Measurements from ENCODE around the gene TK1. TPM values are rescaled to one million over a fixed set of nuclear protein-coding genes. Genes with fewer than 3 reads are reported as not detected.
A peak's percentile ranks its signal among the peaks of the same experiment; 100 is the strongest.

Gene TK1
- total RNA-seq, 4 donors from 2014 or later, result 11.3 to 57.7 (median 34.3) TPM

DNA sequence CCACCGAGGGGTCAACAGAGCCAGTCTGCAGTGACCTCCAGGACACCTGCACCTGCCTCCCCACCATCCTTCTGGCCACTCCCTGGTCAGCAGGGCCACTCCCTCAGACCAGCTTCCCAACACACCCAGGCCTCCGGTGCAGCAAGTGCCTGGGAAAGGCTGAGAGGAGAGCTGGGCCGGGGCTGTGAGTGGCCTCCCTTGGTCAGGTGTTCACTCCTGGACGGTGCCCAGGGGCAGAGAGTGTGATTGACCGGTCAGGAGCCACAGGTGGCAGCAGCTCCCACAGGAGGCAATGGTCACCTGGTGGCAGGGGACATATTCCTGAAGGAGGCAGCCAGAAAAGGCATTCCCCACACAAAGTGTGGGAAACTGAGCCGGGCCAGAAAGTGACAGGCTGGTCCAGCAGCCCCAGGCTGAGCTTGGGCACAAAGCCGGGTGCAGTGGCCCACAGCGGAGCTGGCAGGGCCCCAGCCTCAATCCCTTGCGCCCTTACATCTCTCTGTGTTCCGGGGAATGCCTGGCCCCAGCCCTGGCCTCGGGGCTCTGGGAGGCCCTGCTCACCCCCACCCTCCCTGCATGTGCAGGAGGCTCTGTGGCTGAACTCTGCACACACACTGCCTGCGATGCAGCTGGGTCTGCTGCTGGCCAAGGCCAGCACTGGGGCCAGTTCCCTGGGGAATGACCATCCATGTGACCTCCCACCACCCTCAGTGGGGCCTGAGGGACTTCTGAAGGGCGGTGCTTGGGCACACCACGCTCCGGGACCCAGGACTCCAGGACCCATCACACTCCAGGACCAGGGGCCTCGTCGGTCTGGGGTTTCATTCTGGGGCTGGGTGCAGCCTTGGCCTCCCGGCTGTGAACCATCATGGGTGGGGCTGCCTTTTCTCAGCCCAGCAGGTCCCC, 41.9 kb downstream of the TK1 start:
- WGBS, 2 donors, result 25 to 40% methylated on average over 4 of the region's 18 CpGs
- no peaks in the 10 kb centered on the region for H3K9me3 ChIP-seq
- DNase-seq, result no peak
- intact Hi-C loops (cut with DNase I), result no loop called here
- H3K36me3 ChIP-seq, result no peaks in the 10 kb centered on the region
- peak overlapping the region; percentile 4 to 80 (median 70) for H3K27ac ChIP-seq
- H3K27me3 ChIP-seq, result no peaks in the 10 kb centered on the region
- TF ChIP-seq, protein P1, sequence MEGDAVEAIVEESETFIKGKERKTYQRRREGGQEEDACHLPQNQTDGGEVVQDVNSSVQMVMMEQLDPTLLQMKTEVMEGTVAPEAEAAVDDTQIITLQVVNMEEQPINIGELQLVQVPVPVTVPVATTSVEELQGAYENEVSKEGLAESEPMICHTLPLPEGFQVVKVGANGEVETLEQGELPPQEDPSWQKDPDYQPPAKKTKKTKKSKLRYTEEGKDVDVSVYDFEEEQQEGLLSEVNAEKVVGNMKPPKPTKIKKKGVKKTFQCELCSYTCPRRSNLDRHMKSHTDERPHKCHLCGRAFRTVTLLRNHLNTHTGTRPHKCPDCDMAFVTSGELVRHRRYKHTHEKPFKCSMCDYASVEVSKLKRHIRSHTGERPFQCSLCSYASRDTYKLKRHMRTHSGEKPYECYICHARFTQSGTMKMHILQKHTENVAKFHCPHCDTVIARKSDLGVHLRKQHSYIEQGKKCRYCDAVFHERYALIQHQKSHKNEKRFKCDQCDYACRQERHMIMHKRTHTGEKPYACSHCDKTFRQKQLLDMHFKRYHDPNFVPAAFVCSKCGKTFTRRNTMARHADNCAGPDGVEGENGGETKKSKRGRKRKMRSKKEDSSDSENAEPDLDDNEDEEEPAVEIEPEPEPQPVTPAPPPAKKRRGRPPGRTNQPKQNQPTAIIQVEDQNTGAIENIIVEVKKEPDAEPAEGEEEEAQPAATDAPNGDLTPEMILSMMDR (IDR thresholded peaks at IDR 0.05), result no peak
- H3K4me3 ChIP-seq, result no peak overlapping the region
- peaks cover 42 to 82% (median 53%) of the 10 kb centered on the region in 3 donors for H3K4me1 ChIP-seq

DNA sequence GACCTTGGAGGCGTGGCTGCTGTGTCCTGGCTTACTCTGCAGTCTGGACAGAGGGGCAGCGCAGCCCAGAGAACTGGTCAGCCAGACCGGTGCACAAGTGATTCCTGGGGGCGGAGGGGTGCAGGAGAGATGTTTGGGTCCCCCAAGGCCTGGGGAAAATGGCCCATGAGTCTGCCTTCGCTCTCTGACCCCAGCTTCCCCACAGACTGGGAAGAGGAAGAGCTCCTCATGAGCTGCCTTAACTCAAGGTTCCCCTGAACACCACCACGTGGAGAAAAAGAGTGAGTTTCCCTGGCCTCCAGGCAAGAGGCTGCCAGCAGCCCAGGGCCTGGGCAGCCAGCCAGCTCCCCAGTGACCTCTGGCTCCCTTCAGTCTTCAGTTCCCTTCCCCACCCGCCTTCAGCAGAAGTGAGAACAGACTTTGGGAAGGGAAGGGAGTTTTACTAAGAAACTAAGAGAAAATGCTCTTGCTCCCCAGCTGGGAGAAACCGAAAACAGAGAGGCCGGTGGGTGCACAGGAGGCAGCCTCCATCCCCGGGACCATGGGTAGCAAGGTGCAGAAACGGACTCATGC, 42.6 kb downstream of the TK1 start:
- Histone ChIP-seq H3K4me1 (peaks cover 42 to 88% (median 53%) of the 10 kb centered on the region in 3 donors), H3K27me3 (no peaks in the 10 kb centered on the region), H3K4me3 (no peak overlapping the region), H3K9me3 (no peaks in the 10 kb centered on the region), H3K36me3 (no peaks in the 10 kb centered on the region), H3K27ac (peak overlapping the region; percentile 4 to 80 (median 70))
- 63 to 69% methylated on average over 7 to 9 of the region's 11 CpGs for WGBS, 2 donors
- DNase-seq, result no peak
- TF ChIP-seq, protein P1 (IDR thresholded peaks at IDR 0.05), result no peak
- no peak for TF ChIP-seq POLR2A (IDR thresholded peaks at IDR 0.05)
- intact Hi-C loops (cut with DNase I), result no loop called here

DNA sequence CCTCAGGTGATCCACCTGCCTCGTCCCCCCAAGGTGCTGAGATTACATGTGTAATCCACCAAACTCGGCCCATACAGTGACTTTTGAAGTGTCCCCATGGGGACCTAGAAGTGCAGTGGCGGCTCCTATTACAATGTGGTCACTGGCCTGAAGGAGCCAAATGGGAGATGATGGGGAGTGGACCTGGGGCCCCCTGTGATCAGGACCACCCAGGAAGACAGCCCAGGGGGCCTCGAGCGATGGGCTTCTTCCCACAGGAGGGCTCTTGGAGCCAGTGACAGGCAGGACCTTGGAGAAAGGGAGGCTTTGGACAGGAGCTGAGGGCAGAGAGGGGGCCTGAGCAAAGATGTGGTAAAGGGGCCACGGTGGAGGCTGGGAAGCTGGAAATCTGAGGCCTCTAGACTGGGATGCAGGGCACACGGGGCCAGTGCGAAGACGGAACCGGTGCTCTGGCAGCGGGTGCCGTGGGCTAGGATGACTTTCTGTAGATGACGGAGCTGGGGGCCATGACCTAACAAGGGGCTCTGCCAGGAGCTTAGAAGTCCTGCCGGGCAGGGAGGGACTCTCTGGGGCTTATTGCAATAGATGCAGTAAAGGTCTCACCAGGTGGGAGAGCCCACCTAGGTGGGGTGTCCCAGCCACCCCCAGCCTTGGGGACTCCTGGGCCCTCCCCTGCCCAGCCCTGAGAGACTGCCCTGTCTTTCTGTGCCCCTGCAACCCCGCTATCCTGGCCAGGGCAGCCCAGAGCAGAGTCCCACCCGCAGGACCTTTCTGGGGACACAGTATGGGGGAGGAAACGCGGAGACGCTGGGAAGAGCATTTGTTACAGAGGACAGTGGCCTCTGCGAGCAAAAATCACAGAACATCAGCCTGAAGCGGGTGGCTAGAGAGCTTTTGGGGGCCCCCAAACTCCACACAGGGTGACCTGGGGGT, 43.4 kb downstream of the TK1 start:
- Histone ChIP-seq H3K36me3 (no peaks in the 10 kb centered on the region), H3K4me1 (peaks cover 42 to 94% (median 53%) of the 10 kb centered on the region in 3 donors), H3K27ac (peak overlapping the region in 3 of 4 donors; percentile 69 to 80 (median 70)), H3K4me3 (no peak overlapping the region), H3K9me3 (no peaks in the 10 kb centered on the region), H3K27me3 (no peaks in the 10 kb centered on the region)
- DNase-seq, result no peak
- TF ChIP-seq, protein P1 (IDR thresholded peaks at IDR 0.05), result no peak
- TF ChIP-seq POLR2A (IDR thresholded peaks at IDR 0.05), result no peak
- WGBS, 2 donors, result 88 to 94% methylated on average over 9 to 16 of the region's 21 CpGs
- intact Hi-C loops (cut with DNase I), result no loop called here

DNA sequence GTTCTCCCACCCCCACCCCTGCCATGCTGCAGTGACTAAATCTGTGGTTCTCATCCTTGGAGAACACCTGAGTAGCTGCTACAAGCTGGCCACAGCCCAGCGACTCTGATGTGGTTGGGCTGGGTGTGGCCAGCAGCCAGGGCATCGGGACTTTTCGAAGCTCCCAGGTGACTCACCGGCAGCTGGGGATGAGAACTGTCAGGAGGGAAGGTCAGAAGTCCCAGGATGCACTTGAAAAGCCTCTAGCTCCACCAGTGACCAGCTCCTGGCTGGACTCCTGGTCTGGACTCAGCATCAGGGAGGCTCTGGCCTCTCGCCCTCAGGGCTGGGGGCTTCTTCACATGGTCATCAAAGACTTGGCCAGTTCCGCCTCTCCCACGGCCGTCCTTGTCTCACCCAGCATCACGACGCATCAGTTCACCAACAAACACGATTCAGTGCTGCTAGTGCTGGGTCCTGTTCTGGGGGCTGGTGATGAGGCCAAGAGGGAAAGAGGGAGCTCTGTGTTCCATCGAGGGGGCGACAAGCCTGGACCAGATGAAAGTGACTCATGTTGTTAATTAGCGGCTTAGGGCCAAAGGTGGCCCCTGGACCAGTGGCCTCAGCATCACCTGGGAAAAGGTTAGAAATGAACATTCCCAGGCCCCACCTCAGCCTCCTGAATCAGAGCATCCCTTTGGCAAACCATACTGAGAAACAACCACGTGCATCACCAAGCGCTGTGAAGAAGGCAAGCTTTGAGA, 44.6 kb downstream of the TK1 start:
- TF ChIP-seq, protein P1 (IDR thresholded peaks at IDR 0.05), result no peak
- peak in 1 of 4 donors; percentile 28 for TF ChIP-seq POLR2A (IDR thresholded peaks at IDR 0.05)
- WGBS, 2 donors, result 51 to 83% methylated on average over 2 to 11 of the region's 16 CpGs
- Histone ChIP-seq H3K36me3 (no peaks in the 10 kb centered on the region), H3K4me3 (no peak overlapping the region), H3K9me3 (no peaks in the 10 kb centered on the region), H3K4me1 (peaks cover 38 to 94% (median 46%) of the 10 kb centered on the region in 3 donors), H3K27me3 (no peaks in the 10 kb centered on the region), H3K27ac (peak overlapping the region; percentile 82 to 88 (median 86))
- intact Hi-C loops (cut with DNase I), result no loop called here
- no peak for DNase-seq

Measured in esophagus squamous epithelium (tissue), 5 donors.